ENCODE data around the gene CXCL3.

Gene CXCL3

DNA sequence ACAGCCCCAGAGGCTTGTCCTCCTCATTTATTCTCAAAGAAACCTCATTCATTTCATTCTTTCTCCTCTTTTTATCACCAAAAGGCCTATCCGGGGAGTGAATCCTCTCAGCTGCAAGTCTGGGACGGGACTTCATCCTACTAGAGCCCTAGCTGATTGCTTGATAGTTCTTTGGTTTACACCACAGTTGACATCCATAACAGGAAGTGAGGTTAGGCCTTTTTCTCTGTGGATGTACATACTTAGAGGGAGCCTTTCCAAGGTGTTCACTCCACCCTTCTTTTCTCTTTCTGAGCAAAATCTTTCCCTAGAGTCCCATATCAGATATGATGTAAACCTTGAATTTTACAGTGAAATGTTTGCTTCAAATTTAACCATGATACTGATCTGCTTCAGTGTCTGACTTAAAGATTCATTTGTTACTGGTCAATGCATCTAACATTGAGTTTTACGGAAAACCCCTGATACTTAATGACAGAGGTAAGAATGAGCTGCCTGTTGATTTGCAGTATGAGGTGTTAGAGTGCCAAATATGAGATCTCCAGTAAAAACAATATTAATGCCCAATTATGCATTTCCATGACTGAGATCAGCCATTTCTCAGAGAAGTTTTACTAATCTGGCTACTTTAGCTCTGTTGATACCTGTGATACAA, 23.2 kb downstream of the CXCL3 start:
- Histone ChIP-seq H3K4me1 (ENCODE audit: control insufficient read depth, insufficient read depth, low read length) (peaks cover 14% of the 10 kb centered on the region), H3K9ac (ENCODE audit: low read length) (no peak overlapping the region), H3K36me3 (ENCODE audit: control insufficient read depth, insufficient read depth, low read length) (no peaks in the 10 kb centered on the region), H3K27ac (ENCODE audit: low read depth, low read length) (no peak overlapping the region), H3K4me3 (ENCODE audit: low read depth, low read length) (no peak overlapping the region), H3K9me3 (ENCODE audit: control insufficient read depth, insufficient read depth, low read depth, low read length) (no peaks in the 10 kb centered on the region), H3K27me3 (ENCODE audit: control insufficient read depth, insufficient read depth, low read length) (no peaks in the 10 kb centered on the region)

DNA sequence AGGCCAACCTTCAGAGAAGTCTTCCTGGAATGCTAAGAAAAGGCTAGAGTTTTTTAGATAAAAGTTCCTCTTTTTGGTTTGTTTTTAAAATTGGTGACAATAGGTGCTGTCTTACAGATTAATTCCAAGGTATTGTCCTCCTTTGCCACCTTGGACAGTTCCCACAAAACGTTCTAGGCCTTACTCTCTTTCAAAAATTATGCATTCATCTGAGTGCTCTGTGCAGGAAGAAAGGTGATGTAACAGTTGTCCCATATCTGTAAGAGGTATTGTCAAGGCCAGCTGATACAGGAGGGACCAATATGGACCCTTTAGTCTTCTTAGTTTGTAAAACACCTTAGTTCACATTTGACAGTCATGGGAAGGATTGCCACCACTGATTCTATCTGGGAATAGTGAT, 24.2 kb downstream of the CXCL3 start:
- Histone ChIP-seq H3K36me3 (ENCODE audit: control insufficient read depth, insufficient read depth, low read length) (no peaks in the 10 kb centered on the region), H3K9ac (ENCODE audit: low read length) (no peak overlapping the region), H3K27me3 (ENCODE audit: control insufficient read depth, insufficient read depth, low read length) (no peaks in the 10 kb centered on the region), H3K4me1 (ENCODE audit: control insufficient read depth, insufficient read depth, low read length) (peaks cover 14% of the 10 kb centered on the region), H3K27ac (ENCODE audit: low read depth, low read length) (no peak overlapping the region), H3K9me3 (ENCODE audit: control insufficient read depth, insufficient read depth, low read depth, low read length) (no peaks in the 10 kb centered on the region), H3K4me3 (ENCODE audit: low read depth, low read length) (no peak overlapping the region)

DNA sequence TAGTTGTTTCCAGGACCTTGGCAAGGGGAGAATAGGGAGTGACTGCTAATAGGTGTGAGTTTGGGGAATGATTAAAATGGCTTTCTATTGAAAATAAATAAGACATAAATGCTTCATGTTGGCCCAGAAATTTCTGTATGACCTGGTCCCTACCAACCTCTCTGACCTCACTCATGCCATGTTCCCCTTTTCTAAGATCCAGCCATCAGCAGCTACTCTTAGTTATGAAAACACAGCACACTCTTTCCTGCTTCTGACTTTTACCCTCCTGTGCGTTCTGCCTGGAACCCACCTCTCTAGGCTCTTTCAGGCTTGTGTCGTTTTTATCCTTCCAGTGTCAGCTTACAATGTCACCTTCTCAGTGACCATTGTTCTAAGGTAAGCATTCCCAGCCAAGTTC, 25.2 kb downstream of the CXCL3 start:
- no peaks in the 10 kb centered on the region for H3K27me3 ChIP-seq (ENCODE audit: control insufficient read depth, insufficient read depth, low read length)
- peaks cover 14% of the 10 kb centered on the region for H3K4me1 ChIP-seq (ENCODE audit: control insufficient read depth, insufficient read depth, low read length)
- no peak overlapping the region for H3K9ac ChIP-seq (ENCODE audit: low read length)
- no peaks in the 10 kb centered on the region for H3K9me3 ChIP-seq (ENCODE audit: control insufficient read depth, insufficient read depth, low read depth, low read length)
- no peak overlapping the region for H3K4me3 ChIP-seq (ENCODE audit: low read depth, low read length)
- no peaks in the 10 kb centered on the region for H3K36me3 ChIP-seq (ENCODE audit: control insufficient read depth, insufficient read depth, low read length)
- no peak overlapping the region for H3K27ac ChIP-seq (ENCODE audit: low read depth, low read length)

DNA sequence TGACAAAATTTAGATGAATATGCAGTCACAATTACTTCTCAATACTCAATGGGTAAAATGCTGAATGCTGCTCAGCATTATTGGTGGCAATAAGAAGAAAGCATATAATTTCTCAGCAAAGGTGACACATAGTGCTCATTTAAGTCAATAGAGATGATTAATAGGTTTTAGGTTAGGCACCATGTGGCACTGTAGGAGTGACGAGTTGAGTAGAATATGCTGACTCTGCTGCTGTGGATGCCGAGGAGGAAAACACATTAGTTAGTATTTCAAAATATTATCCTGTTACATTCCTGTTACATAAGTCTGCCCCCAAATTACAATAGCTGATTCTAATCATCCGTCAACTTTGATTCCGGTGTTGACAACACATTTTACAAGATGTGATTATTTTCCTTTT, 26.4 kb downstream of the CXCL3 start:
- no peak overlapping the region for H3K9ac ChIP-seq (ENCODE audit: low read length)
- no peak overlapping the region for H3K4me3 ChIP-seq (ENCODE audit: low read depth, low read length)

DNA sequence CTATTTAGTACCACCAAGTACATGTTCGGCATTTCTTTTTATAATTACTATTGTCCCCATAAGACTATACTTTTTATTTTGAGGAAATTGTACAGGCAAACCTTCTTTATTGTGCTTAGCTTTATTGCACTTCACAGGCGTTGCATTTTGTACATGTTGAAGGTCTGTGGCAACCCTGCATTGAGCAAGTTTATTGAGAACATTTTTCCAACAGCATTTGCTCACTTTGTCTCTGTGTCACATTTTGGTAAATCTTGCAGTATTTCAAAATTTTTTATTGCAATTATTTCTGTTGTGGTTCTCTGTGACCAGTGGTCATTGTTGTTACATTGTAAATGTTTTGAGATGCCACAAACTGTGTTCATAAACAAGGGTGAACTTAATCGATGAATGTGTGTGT, 29.2 kb downstream of the CXCL3 start:
- Histone ChIP-seq H3K4me3 (ENCODE audit: low read depth, low read length) (no peak overlapping the region), H3K27me3 (ENCODE audit: control insufficient read depth, insufficient read depth, low read length) (no peaks in the 10 kb centered on the region), H3K36me3 (ENCODE audit: control insufficient read depth, insufficient read depth, low read length) (no peaks in the 10 kb centered on the region), H3K9me3 (ENCODE audit: control insufficient read depth, insufficient read depth, low read depth, low read length) (no peaks in the 10 kb centered on the region), H3K4me1 (ENCODE audit: control insufficient read depth, insufficient read depth, low read length) (no peaks in the 10 kb centered on the region), H3K27ac (ENCODE audit: low read depth, low read length) (no peak overlapping the region), H3K9ac (ENCODE audit: low read length) (no peak overlapping the region)

More for the DNA sequence above, 26.4 kb downstream of the CXCL3 start:
- Histone ChIP-seq H3K36me3 (ENCODE audit: control insufficient read depth, insufficient read depth, low read length) (no peaks in the 10 kb centered on the region), H3K4me1 (ENCODE audit: control insufficient read depth, insufficient read depth, low read length) (peaks cover 14% of the 10 kb centered on the region), H3K9me3 (ENCODE audit: control insufficient read depth, insufficient read depth, low read depth, low read length) (no peaks in the 10 kb centered on the region), H3K27me3 (ENCODE audit: control insufficient read depth, insufficient read depth, low read length) (no peaks in the 10 kb centered on the region), H3K27ac (ENCODE audit: low read depth, low read length) (no peak overlapping the region)

DNA sequence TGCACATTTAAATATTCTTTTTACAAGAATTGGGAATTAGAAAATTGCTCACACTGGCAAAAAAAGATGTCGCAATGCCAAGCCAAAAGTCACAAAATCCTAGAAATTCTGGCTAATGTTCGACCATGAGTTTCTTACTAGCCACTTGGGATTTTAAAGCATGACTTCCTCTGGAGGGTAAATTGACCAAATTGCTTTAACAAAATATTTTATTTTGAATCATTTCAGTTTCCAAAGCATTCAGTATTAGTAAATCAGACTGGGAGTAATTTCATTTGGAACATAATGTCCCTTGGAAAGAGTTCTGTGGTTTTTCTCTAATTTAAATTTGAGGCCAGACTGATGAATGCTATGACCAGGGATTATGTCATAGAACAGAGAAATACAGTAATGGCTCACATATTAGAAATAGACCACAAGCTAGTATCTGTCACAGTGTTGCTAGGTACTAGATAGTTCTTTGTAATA, 32.4 kb downstream of the CXCL3 start:
- Histone ChIP-seq H3K4me1 (ENCODE audit: control insufficient read depth, insufficient read depth, low read length) (no peaks in the 10 kb centered on the region), H3K27me3 (ENCODE audit: control insufficient read depth, insufficient read depth, low read length) (no peaks in the 10 kb centered on the region), H3K27ac (ENCODE audit: low read depth, low read length) (no peak overlapping the region), H3K36me3 (ENCODE audit: control insufficient read depth, insufficient read depth, low read length) (no peaks in the 10 kb centered on the region), H3K4me3 (ENCODE audit: low read depth, low read length) (no peak overlapping the region), H3K9me3 (ENCODE audit: control insufficient read depth, insufficient read depth, low read depth, low read length) (no peaks in the 10 kb centered on the region), H3K9ac (ENCODE audit: low read length) (no peak overlapping the region)

DNA sequence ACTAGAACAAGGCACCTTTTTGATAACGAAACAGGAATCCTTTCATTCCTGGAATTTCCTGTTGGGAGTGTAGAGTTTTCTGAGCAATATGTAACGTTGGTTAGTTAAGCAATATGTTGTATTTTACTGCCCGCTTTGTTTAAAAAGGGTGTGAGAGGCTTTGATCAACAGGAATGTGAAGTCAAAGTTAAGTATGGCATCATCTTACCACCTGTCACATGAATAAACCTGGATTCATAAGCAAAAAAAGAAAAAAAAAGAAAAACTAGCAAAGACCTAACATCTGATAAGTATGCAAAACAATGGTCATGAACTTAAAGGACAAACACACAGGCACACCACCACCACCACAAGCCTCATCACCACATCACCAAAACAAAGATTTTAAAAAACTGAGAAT, 33.0 kb downstream of the CXCL3 start:
- Histone ChIP-seq H3K9ac (ENCODE audit: low read length) (no peak overlapping the region), H3K36me3 (ENCODE audit: control insufficient read depth, insufficient read depth, low read length) (no peaks in the 10 kb centered on the region), H3K27me3 (ENCODE audit: control insufficient read depth, insufficient read depth, low read length) (no peaks in the 10 kb centered on the region), H3K4me1 (ENCODE audit: control insufficient read depth, insufficient read depth, low read length) (no peaks in the 10 kb centered on the region), H3K9me3 (ENCODE audit: control insufficient read depth, insufficient read depth, low read depth, low read length) (no peaks in the 10 kb centered on the region), H3K27ac (ENCODE audit: low read depth, low read length) (no peak overlapping the region), H3K4me3 (ENCODE audit: low read depth, low read length) (no peak overlapping the region)

DNA sequence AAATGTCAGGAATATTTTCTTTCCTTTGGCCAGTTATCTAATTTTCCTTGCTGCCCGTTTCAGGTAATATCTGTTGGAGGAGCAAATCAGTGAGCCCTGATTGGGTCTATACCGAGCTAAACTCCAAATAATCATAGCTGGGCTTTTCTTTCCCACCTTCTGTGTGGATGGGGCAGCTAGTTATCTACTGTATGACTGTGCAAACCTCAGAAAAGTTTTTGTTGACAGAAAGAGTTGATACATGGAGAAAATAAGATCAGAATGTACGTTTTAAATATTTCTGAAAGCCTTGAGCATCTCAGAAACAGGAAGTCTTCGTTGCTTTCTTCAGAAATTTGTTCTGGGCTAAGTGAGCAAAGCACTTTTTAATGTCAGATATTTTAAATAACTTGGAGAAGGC, 33.8 kb downstream of the CXCL3 start:
- Histone ChIP-seq H3K4me3 (ENCODE audit: low read depth, low read length) (no peak overlapping the region), H3K9me3 (ENCODE audit: control insufficient read depth, insufficient read depth, low read depth, low read length) (no peaks in the 10 kb centered on the region), H3K4me1 (ENCODE audit: control insufficient read depth, insufficient read depth, low read length) (no peaks in the 10 kb centered on the region), H3K27me3 (ENCODE audit: control insufficient read depth, insufficient read depth, low read length) (peaks cover 2% of the 10 kb centered on the region; the same call in 1 of the 2 replicates), H3K36me3 (ENCODE audit: control insufficient read depth, insufficient read depth, low read length) (no peaks in the 10 kb centered on the region), H3K9ac (ENCODE audit: low read length) (no peak overlapping the region), H3K27ac (ENCODE audit: low read depth, low read length) (no peak overlapping the region)

DNA sequence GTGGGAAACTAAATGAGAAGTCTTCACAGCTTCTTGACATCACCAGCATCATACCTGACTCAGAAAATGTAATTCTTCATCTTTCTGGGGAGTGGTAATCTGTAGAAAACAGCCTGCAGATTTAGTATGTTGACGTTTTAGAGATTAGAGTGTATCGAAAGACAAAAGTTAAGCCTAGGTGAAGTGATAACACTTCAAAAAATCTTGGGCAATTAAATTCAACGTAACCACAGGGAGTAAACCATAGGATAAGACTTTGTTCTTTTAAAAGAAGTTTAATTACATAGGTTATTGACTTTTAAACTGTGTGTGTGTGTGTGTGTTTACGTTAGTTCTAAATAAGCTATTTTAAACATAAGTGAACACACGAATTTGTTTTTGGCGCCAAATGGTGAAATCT, 38.2 kb downstream of the CXCL3 start:
- Histone ChIP-seq H3K4me3 (ENCODE audit: low read depth, low read length) (no peak overlapping the region), H3K27me3 (ENCODE audit: control insufficient read depth, insufficient read depth, low read length) (peaks cover 19% of the 10 kb centered on the region; the same call in 1 of the 2 replicates), H3K9me3 (ENCODE audit: control insufficient read depth, insufficient read depth, low read depth, low read length) (no peaks in the 10 kb centered on the region), H3K4me1 (ENCODE audit: control insufficient read depth, insufficient read depth, low read length) (peaks cover 21% of the 10 kb centered on the region), H3K36me3 (ENCODE audit: control insufficient read depth, insufficient read depth, low read length) (no peaks in the 10 kb centered on the region), H3K9ac (ENCODE audit: low read length) (no peak overlapping the region), H3K27ac (ENCODE audit: low read depth, low read length) (no peak overlapping the region)

DNA sequence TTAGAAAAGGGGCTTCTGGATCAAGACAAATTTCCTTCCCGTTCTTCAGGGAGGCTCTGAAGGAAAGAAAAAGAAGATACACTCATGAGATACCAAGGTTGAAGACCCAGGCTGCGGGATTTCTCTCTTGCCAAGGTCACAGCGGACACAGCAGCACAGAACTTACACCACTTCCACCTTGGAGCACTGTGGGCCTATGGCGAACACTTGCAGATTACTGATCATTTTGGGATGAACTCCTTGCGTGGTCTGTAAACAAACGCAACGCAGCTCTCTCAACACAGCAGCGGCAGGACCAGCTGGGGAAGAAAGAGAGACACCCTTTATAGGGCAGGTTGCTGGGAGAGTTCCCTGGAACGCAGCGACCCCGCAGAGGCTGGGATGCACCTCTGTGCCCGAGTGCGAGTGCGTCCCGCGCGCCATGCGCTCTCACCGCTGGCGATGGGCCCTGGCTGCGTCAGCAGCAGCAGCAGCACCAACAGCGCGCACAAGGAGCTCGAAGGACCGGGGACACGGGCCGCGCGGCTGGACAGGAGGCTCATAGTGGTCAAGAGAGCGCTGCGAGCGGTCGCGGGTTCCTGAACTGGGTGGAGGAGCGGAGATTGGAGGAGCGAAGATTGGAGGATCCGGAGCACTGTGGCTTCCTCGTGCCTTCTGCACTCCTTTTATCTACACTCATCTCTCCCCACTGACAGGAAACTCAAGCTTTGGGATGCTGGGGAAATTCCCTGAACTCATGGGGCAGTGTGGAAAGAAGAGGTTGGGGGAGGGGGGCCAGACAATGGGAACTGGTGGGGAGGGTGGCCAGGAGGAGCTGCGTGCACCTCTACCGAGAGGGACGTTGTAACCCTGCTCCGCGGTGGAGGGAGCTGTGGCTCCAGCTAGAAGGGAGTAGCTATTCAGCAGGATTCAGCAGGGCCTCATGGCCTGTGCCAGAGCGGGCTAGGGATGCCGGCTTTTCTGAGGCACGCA, 40.2 kb downstream of the CXCL3 start, which contains the start of gene CXCL5:
Gene CXCL5, minus strand, starts transcription at position 638 of the 972 bp plus-strand sequence. Its CDS starts 96 bp downstream, at position 542.
- H3K4me3 ChIP-seq (ENCODE audit: low read depth, low read length), result peak within 1 kb of the TSS; percentile 53
- H3K27me3 ChIP-seq (ENCODE audit: control insufficient read depth, insufficient read depth, low read length), result peaks cover 19% of the 10 kb centered on the region; the same call in 1 of the 2 replicates
- H3K27ac ChIP-seq (ENCODE audit: low read depth, low read length), result no peak within 1 kb of the TSS; the same call in 1 of the 2 replicates
- H3K9ac ChIP-seq (ENCODE audit: low read length), result peak within 1 kb of the TSS; percentile 49
- no peaks in the 10 kb centered on the region for H3K9me3 ChIP-seq (ENCODE audit: control insufficient read depth, insufficient read depth, low read depth, low read length)
- H3K4me1 ChIP-seq (ENCODE audit: control insufficient read depth, insufficient read depth, low read length), result peaks cover 21% of the 10 kb centered on the region
- no peaks in the 10 kb centered on the region for H3K36me3 ChIP-seq (ENCODE audit: control insufficient read depth, insufficient read depth, low read length)

DNA sequence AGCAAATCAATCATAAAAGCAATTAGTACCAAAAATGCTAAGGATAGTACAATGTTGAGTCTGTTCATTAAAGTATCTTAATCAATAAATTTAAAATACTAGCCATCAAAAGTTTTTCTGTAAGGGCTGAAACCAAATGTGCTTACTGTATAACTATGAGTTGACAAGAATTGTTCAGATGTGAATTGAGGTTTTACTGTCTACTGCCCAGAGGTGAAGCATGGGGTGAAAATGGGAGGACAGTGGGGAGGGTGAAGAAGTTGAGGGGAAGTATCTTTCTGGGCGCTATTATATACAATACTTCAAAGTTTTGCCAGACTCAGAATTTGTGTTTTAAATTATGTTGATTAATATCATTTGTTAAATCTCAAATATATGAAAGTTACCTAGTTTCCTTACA, 46.4 kb downstream of the CXCL3 start:
- Histone ChIP-seq H3K27me3 (ENCODE audit: control insufficient read depth, insufficient read depth, low read length) (no peaks in the 10 kb centered on the region), H3K27ac (ENCODE audit: low read depth, low read length) (no peak overlapping the region), H3K9ac (ENCODE audit: low read length) (no peak overlapping the region), H3K4me1 (ENCODE audit: control insufficient read depth, insufficient read depth, low read length) (peaks cover 2% of the 10 kb centered on the region; the same call in 1 of the 2 replicates), H3K9me3 (ENCODE audit: control insufficient read depth, insufficient read depth, low read depth, low read length) (peaks cover 8% of the 10 kb centered on the region), H3K36me3 (ENCODE audit: control insufficient read depth, insufficient read depth, low read length) (no peaks in the 10 kb centered on the region), H3K4me3 (ENCODE audit: low read depth, low read length) (no peak overlapping the region)
